Mucosa of descending colon (tissue), 3 donors: ENCODE results near the gene NHERF1. TPM values are rescaled to one million over a fixed set of nuclear protein-coding genes. Genes with fewer than 3 reads are reported as not detected.

ENCODE experiments used
- ATAC-seq: fragments of 200-7000 bp; cut with Tn5 transposase; one replicate; pipeline ENCODE4 v1.9.1; 2020; ENCODE audit warnings: mild to moderate bottlenecking, moderate library complexity
- DNase-seq, 3 donors: peaks; one replicate each; pipeline ENCODE4 v3.0.0-alpha.2; 2020
- H3K36me3 ChIP-seq: fragments of 200-600 bp; one replicate; pipeline ENCODE4 v1.8.0; 2021; ENCODE audit warnings: low read depth, mild to moderate bottlenecking
- H3K4me1 ChIP-seq: fragments of 200-600 bp; one replicate; pipeline ENCODE4 v1.8.0; 2021; ENCODE audit warnings: low read depth, mild to moderate bottlenecking
- H3K4me3 ChIP-seq: fragments of 200-600 bp; one replicate; pipeline ENCODE4 v1.8.0; 2021; ENCODE audit warnings: mild to moderate bottlenecking
- H3K9me3 ChIP-seq: fragments of 200-600 bp; one replicate; pipeline ENCODE4 v1.8.0; 2021; ENCODE audit warnings: mild to moderate bottlenecking
- intact Hi-C, 2 donors: fragments of 100-400 bp; cut with DNase I in 1 of 2; cut with micrococcal nuclease in 1 of 2; formaldehyde crosslinking; loops; one replicate each; pipeline versions ENCODE4 v1.11.0 to v1.11.1; 2022; cut with DNase I, micrococcal nuclease
- total RNA-seq, 3 donors: library from RNA; stranded (reverse); fragmentation: NEBNext Ultra II Directional in 2 of 3; extraction: Animal tissue kit (Norgen Biotek cat#: 25700) in 2 of 3; gene quantifications; one replicate each; pipeline versions ENCODE4 v1.2.1 to v1.2.4, GENCODE V29; 2021 to 2023
- TF ChIP-seq, protein P1 (sequence below): fragments of 200-600 bp; IDR thresholded peaks from one replicate; pipeline ENCODE4 v1.8.0; 2022; ENCODE audit warnings: antibody characterized with exemption, mild to moderate bottlenecking
- donor health status: DM: no; HTN: no; CAD: no; lungs with moderate emphysema.
- donor health status: DM: no; HTN: no; CAD: no.
- donor health status: DM: no; HTN: yes; CAD: no.

The NHERF1 gene
- total RNA-seq, 3 donors from 2014 or later: 109 to 281 (median 164) TPM

DNA sequence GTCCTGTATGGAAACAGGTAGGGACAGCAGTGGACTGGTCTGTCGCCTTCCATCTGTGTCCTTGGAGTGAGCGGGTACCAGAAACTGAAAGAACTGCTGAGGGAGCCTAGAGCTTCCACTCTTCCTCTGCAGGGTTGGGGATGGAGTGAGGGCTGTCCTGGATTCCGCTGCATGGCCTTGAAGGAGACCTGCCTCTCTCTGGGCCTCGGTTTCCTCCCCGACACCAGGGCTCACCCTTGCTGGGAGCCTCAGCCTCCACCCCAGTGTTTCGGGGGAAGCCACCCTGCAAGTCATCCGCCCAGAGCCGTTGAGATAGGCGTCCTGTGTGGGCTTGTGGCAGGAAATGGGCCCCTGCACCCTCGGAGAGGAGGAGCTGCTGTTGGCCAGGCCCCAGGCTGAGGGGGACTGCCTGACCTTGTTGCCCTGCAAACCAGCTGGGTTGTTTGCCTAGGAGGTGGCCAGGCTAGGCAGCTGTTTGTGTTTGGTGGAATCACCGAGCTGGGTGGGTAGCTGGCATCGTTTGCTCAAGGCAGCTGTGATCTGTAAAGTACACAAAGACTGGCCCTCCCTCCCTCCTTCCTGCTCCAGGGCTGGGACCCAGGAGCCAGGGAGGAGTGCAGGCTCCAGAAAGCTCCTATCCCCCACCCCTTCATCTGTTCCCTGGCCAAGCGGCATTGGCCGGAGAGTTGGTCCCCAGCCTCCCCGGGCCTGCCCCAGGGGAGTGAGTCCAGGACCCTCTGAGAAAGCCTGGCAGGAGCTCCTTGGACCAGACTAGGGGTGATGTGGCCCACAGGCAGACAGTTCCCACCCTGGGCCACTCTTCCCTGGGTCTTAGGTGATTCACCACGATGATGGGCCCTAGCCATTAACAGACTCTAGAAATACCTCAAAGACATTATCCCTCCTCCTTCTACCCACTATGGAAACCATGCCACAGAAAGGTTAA, 10.1 kb upstream of the NHERF1 start:
- Histone ChIP-seq H3K9me3 (no peaks in the 10 kb centered on the region), H3K4me3 (no peak overlapping the region), H3K36me3 (no peaks in the 10 kb centered on the region), H3K4me1 (peaks cover 31% of the 10 kb centered on the region)
- TF ChIP-seq, protein P1, sequence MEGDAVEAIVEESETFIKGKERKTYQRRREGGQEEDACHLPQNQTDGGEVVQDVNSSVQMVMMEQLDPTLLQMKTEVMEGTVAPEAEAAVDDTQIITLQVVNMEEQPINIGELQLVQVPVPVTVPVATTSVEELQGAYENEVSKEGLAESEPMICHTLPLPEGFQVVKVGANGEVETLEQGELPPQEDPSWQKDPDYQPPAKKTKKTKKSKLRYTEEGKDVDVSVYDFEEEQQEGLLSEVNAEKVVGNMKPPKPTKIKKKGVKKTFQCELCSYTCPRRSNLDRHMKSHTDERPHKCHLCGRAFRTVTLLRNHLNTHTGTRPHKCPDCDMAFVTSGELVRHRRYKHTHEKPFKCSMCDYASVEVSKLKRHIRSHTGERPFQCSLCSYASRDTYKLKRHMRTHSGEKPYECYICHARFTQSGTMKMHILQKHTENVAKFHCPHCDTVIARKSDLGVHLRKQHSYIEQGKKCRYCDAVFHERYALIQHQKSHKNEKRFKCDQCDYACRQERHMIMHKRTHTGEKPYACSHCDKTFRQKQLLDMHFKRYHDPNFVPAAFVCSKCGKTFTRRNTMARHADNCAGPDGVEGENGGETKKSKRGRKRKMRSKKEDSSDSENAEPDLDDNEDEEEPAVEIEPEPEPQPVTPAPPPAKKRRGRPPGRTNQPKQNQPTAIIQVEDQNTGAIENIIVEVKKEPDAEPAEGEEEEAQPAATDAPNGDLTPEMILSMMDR: no peak
- peak; percentile 62 to 91 (median 76) for DNase-seq
- ATAC-seq: peak; percentile 72
- intact Hi-C loops: no loop called here

DNA sequence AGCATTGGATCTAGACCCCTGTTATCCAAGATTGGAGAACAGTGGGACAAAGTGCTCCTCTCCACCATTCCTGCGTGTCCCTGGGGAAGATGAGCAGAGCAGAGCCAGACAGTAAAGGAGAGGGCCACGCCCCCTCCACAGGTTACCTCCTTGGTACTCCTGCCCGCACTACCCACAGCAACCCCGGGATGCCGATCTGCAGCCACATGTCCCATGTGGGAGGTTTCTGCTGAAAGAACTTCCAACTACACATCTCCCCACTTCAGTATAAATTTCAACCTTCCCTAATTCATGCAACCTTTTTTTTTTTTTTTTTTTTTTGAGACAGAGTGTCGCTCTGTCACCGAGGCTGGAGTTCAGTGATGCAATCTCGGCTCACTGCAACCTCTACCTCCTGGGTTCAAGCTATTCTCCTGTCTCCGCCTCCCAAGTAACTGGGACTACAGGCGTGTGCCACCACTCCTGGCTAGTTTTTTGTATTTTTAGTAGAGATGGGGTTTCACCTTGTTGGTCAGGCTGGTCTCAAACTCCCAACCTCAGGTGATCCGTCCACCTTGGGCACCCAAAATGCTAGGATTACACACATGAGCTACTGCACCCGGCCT, 9.1 kb upstream of the NHERF1 start:
- TF ChIP-seq, protein P1: no peak
- peak in 1 of 3 donors; percentile 71 for DNase-seq
- no peak for ATAC-seq
- Histone ChIP-seq H3K9me3 (no peaks in the 10 kb centered on the region), H3K4me3 (no peak overlapping the region), H3K36me3 (no peaks in the 10 kb centered on the region), H3K4me1 (peaks cover 31% of the 10 kb centered on the region)
- intact Hi-C loops: no loop called here

DNA sequence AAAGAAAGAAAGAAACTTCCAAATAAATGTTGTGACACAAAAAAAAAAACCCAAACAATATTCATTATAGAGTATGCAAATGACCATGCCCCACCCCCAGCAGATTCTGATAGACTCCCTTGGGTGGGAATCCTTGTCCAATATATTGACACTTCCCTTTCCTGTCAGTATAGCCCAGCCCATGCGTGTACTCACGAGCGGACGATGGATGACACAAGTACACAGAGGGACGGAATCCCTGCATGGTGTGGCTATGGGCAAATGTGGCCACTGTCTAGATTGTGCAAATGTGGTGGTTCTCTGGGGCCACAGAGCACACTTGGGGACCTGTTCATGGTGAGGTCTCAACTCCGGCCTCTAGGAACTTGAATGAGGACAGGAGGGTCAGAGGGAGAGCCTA, 8.3 kb upstream of the NHERF1 start:
- intact Hi-C loops: loop anchor here (5.0 kb wide), 1 partner anchor 122 kb away; no protein-coding TSS in a partner anchor
- no peak for ATAC-seq
- no peak overlapping the region for H3K4me3 ChIP-seq
- peaks cover 35% of the 10 kb centered on the region for H3K4me1 ChIP-seq
- DNase-seq: peak in 1 of 3 donors; percentile 36
- H3K9me3 ChIP-seq: no peaks in the 10 kb centered on the region
- TF ChIP-seq, protein P1: no peak
- no peaks in the 10 kb centered on the region for H3K36me3 ChIP-seq

DNA sequence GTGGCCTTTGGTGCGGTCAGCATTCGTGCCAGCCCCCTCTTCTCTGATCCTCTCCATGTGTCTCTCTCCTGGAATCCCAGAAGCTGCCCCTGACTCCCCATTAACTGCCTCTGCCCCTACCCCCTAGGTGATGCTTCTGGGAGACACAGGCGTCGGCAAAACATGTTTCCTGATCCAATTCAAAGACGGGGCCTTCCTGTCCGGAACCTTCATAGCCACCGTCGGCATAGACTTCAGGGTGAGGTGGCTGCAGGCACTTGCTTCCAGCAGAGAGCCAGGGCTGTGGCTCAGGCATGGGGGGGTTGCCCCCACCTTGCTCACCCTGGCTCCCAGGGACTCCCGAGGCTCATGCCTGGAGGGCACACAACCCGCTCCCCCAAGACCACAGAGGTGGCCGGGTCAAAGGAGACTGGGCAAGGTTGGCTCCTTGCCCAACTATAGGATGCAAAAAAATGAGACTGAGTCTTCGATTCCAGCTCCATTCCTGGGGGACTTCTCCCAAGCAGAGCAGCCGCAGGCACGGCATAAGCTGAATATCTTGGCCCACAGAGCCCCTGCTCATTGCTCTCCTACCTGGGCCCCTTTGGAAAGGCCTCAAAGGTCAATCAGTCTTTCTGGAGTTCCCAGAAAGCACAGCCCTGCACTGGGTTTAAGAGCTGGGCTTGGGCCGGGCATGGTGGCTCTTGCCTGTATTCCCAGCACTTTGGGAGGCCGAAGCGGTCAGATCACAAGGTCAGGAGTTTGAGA, 7.6 kb upstream of the NHERF1 start:
- ATAC-seq (no peak), DNase-seq (peak in 1 of 3 donors; percentile 50)
- TF ChIP-seq, protein P1: no peak
- no peak overlapping the region for H3K4me3 ChIP-seq
- peaks cover 37% of the 10 kb centered on the region for H3K4me1 ChIP-seq
- no peaks in the 10 kb centered on the region for H3K36me3 ChIP-seq
- H3K9me3 ChIP-seq: no peaks in the 10 kb centered on the region
- intact Hi-C loops: loop anchor here (5.0 kb wide), 1 partner anchor 121 kb away; no protein-coding TSS in a partner anchor

DNA sequence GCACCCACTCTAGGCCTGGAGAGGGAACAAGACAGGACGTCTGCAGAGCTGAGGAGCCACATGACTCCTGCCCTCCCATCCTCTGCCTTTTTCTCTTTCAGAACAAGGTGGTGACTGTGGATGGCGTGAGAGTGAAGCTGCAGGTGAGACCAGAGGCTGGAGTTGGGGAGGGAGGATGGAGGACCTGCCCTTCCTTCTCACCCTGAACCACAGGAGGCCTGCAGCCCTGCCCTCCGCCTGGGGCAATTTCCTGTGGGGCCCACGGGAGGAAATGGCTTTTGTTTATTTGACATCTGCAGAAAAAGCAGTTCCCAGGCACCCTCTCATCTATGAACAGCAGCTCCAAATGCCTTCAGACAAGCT, 6.3 kb upstream of the NHERF1 start:
- TF ChIP-seq, protein P1: no peak
- peak in 2 of 3 donors; percentile 65 to 84 for DNase-seq
- H3K4me1 ChIP-seq: peaks cover 33% of the 10 kb centered on the region
- peak; percentile 31 for ATAC-seq
- H3K36me3 ChIP-seq: no peaks in the 10 kb centered on the region
- H3K4me3 ChIP-seq: no peak overlapping the region
- intact Hi-C loops: loop anchor here (5.0 kb wide), 1 partner anchor 120 kb away; no protein-coding TSS in a partner anchor
- H3K9me3 ChIP-seq: no peaks in the 10 kb centered on the region
